ENCODE data around the gene NAB1.

DNA sequence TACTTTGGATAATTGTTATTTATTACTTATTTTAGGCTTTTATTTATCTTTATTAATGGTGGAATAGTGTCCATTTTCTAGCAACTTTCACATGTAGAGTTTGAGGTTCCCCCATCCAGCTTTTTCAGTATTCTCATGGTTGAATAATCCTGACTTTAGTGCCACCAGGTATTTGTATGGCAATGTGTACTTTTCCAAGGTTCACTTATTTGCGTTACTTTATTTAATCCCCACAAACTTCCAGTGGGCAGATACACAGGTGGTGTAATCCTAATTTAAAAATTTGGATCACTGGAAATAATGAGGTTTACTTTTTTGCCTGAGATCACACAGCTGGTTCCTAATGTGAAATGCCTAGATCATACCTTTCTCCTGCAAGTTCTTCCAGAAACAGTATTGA, 30.5 kb downstream of the NAB1 start:
- TF ChIP-seq POLR2A (IDR thresholded peaks at IDR 0.05; ENCODE audit: low read depth, low read length): no peak
- TF ChIP-seq POLR2AphosphoS5 (IDR thresholded peaks at IDR 0.05; ENCODE audit: low read depth, low read length): no peak
- TF ChIP-seq TAF1 (IDR thresholded peaks at IDR 0.05; ENCODE audit: low read depth, low read length): no peak
- TF ChIP-seq SPI1 (IDR thresholded peaks at IDR 0.05; ENCODE audit: low read depth, low read length): no peak
